Stimulated activated CD4-positive, alpha-beta T cell treated with anti-CD3 and anti-CD28 coated beads, Interleukin-1b, Interleukin-23, amount 100 ng/mL, for 48 hours (primary cell): ENCODE results near the gene IQCE.
A peak's percentile ranks its signal among the peaks of the same experiment; 100 is the strongest.
"Not testable (repeated sequence)": the region's sequence is repeated elsewhere in the genome, so short reads cannot be mapped to it uniquely, and the experiment has no call there.

ENCODE experiments used
- DNase-seq: peaks from one replicate; pipeline ENCODE4 v3.0.0-alpha.2; 2020

Gene IQCE

DNA sequence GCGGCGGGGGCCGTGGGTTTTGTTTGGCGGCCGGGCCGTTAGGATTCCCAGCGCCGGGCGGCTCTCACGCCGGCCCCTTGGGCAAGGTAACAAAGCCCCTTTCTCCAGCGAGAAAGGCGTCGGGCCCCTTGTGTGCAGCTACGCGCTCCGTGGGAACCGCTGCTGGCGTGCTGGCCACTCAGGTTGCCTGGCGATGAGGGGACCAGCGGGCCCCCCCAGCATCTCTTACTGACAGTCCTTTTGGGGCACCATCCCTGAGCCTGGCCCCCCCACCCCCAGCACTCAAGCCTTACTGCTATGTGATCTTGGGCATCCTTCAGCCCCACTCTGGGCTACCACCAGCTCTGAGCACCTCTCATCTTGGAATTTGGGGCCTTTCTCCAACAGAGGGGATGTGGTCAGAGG, 37.4 kb upstream of the IQCE start:
- no peak for DNase-seq

- peak; percentile 75 for DNase-seq
Measured at GRCh38 chr7:2521952-2522591, 36.7 kb upstream of the IQCE start.

DNA sequence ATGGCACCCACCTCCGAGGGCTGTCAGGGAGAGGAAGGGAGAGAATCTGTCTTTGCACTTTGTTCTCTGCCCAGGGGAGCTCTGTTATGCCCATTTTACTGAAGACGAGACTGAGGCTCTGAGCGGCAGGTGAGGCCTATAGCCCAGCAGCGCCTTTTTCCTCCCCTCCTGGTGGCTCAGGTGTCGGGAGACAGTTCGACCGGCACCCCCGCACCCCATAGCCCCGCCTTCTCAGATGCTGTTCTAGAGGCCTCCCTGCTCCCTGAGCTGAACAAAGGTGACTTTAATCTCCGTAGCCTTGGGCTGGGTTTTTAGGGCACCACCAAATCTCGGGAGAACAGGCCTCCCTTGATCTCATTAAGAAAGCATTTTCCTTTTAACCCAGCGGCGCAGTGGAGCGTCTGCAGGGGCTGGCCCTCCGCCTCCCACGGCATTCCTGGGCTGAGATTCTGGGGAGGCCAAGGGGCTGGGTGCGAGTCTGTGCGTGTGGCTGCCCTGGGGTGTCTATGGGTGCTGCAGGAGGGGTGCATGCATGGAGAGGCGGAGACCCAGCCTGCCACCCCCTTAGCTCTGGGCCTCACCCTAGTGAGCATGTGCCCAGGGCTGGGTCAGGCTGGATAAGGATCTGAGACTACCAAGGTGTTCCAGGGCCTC, 35.9 kb upstream of the IQCE start:
- DNase-seq = peak; percentile 40

DNA sequence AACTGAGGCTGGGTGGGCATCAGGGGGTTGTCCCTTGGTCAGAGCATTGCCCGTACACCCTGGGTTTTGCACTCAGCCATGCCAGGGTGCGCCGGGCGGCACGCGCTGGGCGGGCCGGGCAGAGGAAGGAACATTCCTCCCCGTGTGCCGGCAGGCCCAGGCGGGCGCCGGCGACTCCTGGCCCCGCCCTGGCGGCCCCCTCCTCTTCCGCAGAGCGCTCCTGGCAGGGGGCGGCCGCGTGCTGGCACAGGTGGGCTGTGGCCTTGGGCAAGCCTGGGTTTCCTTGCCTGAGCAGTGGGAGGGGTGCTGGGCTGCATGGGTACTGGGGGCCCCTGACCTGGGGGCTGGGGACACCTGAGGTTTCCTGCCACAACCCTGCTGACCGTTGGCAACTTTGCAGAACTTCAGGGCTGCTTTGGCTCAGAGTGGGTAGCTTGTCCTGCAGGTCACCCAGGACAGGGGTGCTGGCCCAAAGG, 35.3 kb upstream of the IQCE start:
- no peak for DNase-seq

- no peak for DNase-seq
Measured at GRCh38 chr7:2523941-2524807, 34.6 kb upstream of the IQCE start.

GRCh38 chr7:2524808-2525657, 33.7 kb upstream of the IQCE start:
- DNase-seq = no peak

GRCh38 chr7:2525658-2526630, 32.8 kb upstream of the IQCE start:
- DNase-seq = no peak

GRCh38 chr7:2526659-2527504, 31.9 kb upstream of the IQCE start:
- DNase-seq = no peak

DNA sequence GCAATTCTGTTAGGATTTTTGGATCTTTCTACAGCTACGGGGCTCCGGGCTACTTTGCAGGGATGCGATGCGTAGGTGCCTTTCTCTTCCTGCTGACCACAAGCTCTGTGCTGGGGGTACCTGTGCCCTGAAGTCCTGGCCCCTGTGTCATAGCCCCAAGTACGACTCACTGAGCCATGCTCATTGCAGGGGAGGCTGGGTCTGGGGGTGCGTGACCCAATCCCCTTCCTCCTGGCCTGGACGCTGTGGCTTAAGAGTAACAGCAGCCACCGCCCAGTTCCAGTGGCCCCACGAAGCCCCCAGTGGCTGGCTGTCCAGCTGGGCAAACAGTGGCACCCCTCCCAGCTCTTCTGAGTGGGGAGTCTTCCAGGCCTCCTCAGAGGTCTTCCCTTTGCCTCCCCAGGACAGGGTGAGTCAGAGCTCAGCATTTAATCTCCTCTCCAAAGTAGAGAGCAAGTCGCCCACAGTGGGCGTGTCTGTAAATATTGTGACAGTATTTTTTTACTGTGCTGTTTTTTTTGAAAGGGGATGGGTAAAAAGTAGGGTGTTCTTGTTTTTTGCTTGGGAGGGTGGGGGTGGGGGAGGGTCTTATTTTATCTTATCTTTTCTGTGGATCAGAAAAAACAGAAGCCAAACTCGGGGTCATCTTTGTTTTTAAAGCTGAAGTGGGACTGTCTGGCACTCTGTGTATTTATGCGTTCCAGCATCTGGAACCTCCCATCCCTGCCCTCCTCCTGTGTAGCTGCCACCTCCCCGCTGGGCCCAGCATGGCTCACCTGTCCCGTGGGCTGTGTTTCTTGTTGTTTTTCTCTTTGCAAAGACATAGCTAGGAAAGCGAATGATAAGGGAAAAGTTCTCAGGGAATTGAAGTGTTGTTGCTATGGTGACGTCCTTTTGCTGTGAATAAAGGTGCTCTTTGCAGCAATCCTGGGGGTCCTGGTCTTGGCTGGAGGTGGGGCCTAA, 31.0 kb upstream of the IQCE start:
- DNase-seq = no peak

DNA sequence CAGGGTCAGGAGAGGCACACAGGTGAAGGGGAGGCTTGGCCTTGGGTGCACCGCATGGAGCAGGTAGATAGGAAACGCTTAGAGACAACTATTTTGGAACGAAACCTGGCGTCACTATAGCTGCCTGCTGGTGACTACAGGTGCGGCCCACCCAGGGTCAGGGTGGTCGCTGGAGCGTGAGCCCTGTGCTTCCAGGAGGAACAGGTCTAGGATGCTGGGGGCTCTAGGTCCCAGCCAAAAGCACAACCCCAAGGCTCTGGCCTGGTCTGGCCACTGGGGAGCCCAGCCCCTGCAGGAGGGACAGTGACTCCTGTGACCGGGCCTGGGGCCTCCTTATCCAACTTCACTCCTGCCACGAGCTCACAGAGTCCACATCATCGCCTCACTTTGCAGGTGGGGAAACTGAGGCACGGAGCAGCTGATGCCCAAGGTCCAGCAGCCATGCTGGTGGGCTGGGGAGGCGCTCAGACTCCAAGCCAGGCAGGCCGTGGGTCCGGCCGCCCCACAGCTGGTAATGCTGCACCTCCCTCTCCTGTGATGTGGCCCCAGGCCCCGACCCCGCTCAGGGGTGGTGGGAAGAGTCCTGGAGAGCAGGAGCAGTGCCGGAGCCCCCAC, 30.2 kb upstream of the IQCE start:
- DNase-seq = no peak

- peak; percentile 47 for DNase-seq
Measured at GRCh38 chr7:2529161-2530070, 29.4 kb upstream of the IQCE start.

- DNase-seq = peak; percentile 68
Measured at GRCh38 chr7:2530071-2530987, 28.4 kb upstream of the IQCE start.

DNA sequence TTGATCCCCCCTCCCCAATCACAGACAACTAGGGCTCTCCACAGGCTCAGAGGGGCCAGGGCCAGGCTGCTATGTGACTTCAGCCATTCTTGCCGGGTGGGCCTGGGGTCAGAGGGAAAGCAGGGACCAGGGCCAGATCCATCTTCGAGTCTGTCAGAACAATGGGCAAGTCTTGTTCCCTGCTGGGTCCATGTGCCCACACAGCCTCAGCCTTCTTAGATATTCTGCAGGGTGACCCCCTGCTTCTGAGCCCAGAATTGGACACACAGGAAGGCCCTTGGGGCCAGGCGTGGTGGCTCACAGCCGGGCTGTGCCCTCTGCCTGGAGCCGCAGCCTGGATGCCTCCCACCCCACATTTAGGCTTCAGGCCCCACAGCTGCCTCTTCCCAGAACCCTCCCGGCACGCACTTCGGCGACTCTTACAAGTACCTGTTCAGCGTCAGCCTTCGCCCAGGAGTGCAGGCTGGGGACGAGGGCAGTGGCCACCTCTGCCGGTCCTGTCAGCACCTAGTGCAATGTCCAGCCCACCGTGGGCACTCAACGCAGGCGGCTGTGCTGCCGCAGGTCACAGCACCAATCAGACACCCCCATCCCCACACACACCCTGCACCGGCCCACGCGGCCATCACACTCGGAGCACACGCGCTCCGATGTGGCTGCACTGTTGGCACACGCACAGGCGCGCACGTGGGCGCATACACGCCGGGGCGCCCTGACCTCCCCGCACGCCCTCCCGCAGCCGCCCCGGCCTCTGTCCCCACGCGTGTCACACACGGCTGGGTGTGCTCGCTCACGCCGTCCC, 27.6 kb upstream of the IQCE start:
- not testable (repeated sequence) for DNase-seq

DNA sequence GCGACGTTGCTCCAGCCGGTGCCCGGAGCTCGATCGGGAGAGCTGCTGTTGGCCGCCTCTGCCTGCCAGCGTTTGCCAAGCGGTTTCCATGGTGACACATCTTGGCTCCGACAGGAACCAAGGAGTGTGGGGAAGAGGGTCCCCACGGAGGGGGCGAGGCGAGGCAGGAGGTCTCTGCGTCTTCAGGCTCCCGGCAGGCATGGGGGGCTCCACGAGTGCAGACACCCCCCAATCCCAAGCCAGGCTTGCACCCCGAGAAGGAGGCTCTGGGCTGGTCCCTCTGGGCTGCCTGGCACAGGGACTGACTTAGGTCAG, 27.0 kb upstream of the IQCE start:
- DNase-seq = not testable (repeated sequence)

DNA sequence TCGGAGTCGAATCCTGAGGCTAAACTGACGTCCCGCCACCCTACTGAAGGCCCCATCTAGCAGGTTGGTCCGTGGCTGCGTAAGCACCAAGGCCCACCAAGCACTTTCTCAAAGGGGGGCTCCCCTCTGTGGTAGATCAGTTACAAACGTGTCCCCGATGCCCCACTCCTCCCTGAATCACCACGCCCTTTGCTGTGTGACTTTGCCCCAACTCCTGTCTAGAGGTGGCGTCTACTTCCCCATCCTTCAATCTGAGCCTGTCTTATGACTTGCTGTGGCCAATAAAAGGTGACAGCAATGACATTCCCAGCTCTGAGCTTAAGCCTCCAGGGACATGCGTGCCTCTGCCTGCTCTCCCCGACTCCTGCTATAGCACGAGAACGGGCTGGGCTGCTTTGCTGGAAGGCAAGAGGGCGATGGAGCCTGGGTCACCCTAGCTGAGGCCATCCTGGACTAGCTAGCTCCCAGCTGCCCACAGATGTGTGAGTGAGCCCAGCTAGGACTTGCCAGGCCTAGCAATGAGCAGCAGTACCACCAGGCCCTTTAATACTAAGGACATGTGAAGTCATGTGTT, 26.5 kb upstream of the IQCE start:
- DNase-seq = not testable (repeated sequence)
